GM12878 (cell line): ENCODE data around the gene FBXL17. TPM values are rescaled to one million over a fixed set of nuclear protein-coding genes. Genes with fewer than 3 reads are reported as not detected.

Experiments used
- ATAC-seq: fragments of 200-7000 bp; cut with Tn5 transposase; 3 replicates; pipeline ENCODE4 v1.9.1; 2020; ENCODE audit warnings: mild to moderate bottlenecking, moderate library complexity
- BruUV-seq: library from RNA; stranded (reverse); fragments of 400-500 nt; replicated peaks from 2 replicates; lab custom pipeline; 2021; lab: Mats Ljungman, UMichigan
- CTCF ChIA-PET: fragments of 300-600 bp; sonication (Branson Sonifier 250); formaldehyde crosslinking; extraction: SDS; loops from one replicate; lab custom pipeline; 2021; ENCODE audit warnings: inconsistent platforms; lab: Yijun Ruan, JAX
- POLR2A ChIA-PET: fragments of 350-600 bp; formaldehyde crosslinking; extraction: SDS; loops from one replicate; lab custom pipeline; 2021; ENCODE audit warnings: inconsistent platforms; lab: Charles Lee
- RAD21 ChIA-PET: fragments of 300-600 bp; sonication (Branson Sonifier 250); formaldehyde crosslinking; loops from one replicate; lab custom pipeline; 2023; ENCODE audit warnings: antibody characterized with exemption; ENCODE audit not compliant: unreplicated experiment; lab: Charles Lee
- SMC1A ChIA-PET: fragments of 300-600 bp; sonication (Branson Sonifier 250); formaldehyde crosslinking; loops from one replicate; lab custom pipeline; 2023; ENCODE audit not compliant: unreplicated experiment, uncharacterized antibody; lab: Charles Lee
- DNase-seq: peaks from one replicate; pipeline ENCODE4 v3.0.0-alpha.2; 2011; ENCODE audit warnings: low read depth, low spot score
- FAIRE-seq: peaks from 3 replicates; lab custom pipeline; 2011; peaks lifted over from hg19 to GRCh38; lab: Jason Lieb, UNC
- H2AFZ ChIP-seq: 2 replicates; pipeline ENCODE4 v1.6.0; 2011; ENCODE audit warnings: low read depth, low read length, control low read depth; ENCODE audit not compliant: control insufficient read depth
- H3K27ac ChIP-seq: 2 replicates; pipeline ENCODE4 v1.5.1; 2011; ENCODE audit warnings: control low read depth; ENCODE audit not compliant: control insufficient read depth, insufficient read depth
- H3K27me3 ChIP-seq, 2 experiments: replicated peaks in 1 of 2; 2 replicates each; pipeline versions ENCODE4 v1.6.0 to v1.6.1; 2011; ENCODE audit warnings: low read length in 1 of 2; ENCODE audit not compliant: control insufficient read depth in 2 of 2, insufficient read depth in 2 of 2
- H3K36me3 ChIP-seq, 2 experiments: 2 replicates each; pipeline ENCODE4 v1.5.1; 2011; ENCODE audit warnings: low read length in 1 of 2; ENCODE audit not compliant: control insufficient read depth in 2 of 2, insufficient read depth in 2 of 2
- H3K4me1 ChIP-seq: 2 replicates; pipeline ENCODE4 v1.6.1; 2011; ENCODE audit warnings: mild to moderate bottlenecking, low read length, moderate library complexity, mixed read lengths; ENCODE audit not compliant: control insufficient read depth, insufficient read depth
- H3K4me2 ChIP-seq: 2 replicates; pipeline ENCODE4 v1.6.0; 2011; ENCODE audit warnings: control low read depth; ENCODE audit not compliant: control insufficient read depth, insufficient read depth
- H3K4me3 ChIP-seq: fragments of 200-600 bp; sonication (generic); 2 replicates; pipeline ENCODE4 v1.5.1; 2016
- H3K79me2 ChIP-seq: 2 replicates; pipeline ENCODE4 v1.6.0; 2011; ENCODE audit warnings: low read length; ENCODE audit not compliant: control insufficient read depth, insufficient read depth
- H3K9ac ChIP-seq: 2 replicates; pipeline ENCODE4 v1.8.0; 2011; ENCODE audit warnings: low read length, control low read depth, mixed read lengths; ENCODE audit not compliant: control insufficient read depth, insufficient read depth
- H3K9me3 ChIP-seq: replicated peaks from 3 replicates; pipeline ENCODE4 v1.5.1; 2011; ENCODE audit warnings: mild to moderate bottlenecking, low read length; ENCODE audit not compliant: control insufficient read depth, insufficient read depth
- H4K20me1 ChIP-seq: 2 replicates; pipeline ENCODE4 v1.6.0; 2011; ENCODE audit not compliant: control insufficient read depth, insufficient read depth
- ASH2L ChIP-seq: fragments of 300-600, 200-600 bp; sonication (generic); IDR thresholded peaks from 2 replicates; pipeline ENCODE4 v1.6.1; 2017; ENCODE audit warnings: low read depth, mild to moderate bottlenecking, borderline replicate concordance
- BHLHE40 ChIP-seq, 2 experiments: fragments of 450-650 bp in 1 of 2; IDR thresholded peaks; 2 replicates each; pipeline ENCODE4 v1.6.1; 2011 to 2017; ENCODE audit warnings: low read depth in 2 of 2, borderline replicate concordance in 1 of 2, improper control_type of control experiment in 1 of 2, low read length in 1 of 2, mild to moderate bottlenecking in 1 of 2
- BRCA1 ChIP-seq: IDR thresholded peaks from 2 replicates; pipeline ENCODE4 v1.6.1; 2011; ENCODE audit warnings: low read depth, low read length, improper control_type of control experiment
- CEBPB ChIP-seq, 2 experiments: fragments of 150-350 bp in 1 of 2; IDR thresholded peaks; 2 replicates each; pipeline ENCODE4 v1.6.1; 2012 to 2014; ENCODE audit warnings: low read depth in 2 of 2, low read length in 2 of 2, borderline replicate concordance in 1 of 2, inconsistent platforms in 1 of 2
- EGR1 ChIP-seq, 2 experiments: IDR thresholded peaks; 1 replicate in 1 of 2; 2 replicates in 1 of 2; pipeline ENCODE4 v1.6.1; 2011 to 2012; ENCODE audit warnings: low read depth in 2 of 2, low read length in 2 of 2, borderline replicate concordance in 1 of 2, mild to moderate bottlenecking in 1 of 2, moderate library complexity in 1 of 2
- EP300 ChIP-seq, 2 experiments: fragments of 150-350 bp in 1 of 2; IDR thresholded peaks; 2 replicates each; pipeline ENCODE4 v1.6.1; 2011 to 2012; ENCODE audit warnings: low read depth in 2 of 2, low read length in 2 of 2, borderline replicate concordance in 1 of 2, improper control_type of control experiment in 1 of 2, inconsistent platforms in 1 of 2; ENCODE audit not compliant: control insufficient read depth in 1 of 2
- FOXK2 ChIP-seq: fragments of 450-650 bp; IDR thresholded peaks from 2 replicates; pipeline ENCODE4 v1.6.1; 2017; ENCODE audit warnings: mild to moderate bottlenecking, moderate library complexity
- HDGF ChIP-seq: fragments of 450-650 bp; IDR thresholded peaks from 2 replicates; pipeline ENCODE4 v1.6.1; 2016; ENCODE audit warnings: antibody characterized with exemption
- NR2C1 ChIP-seq: fragments of 450-650 bp; IDR thresholded peaks from 2 replicates; pipeline ENCODE4 v1.6.1; 2017; ENCODE audit warnings: antibody characterized with exemption, mild to moderate bottlenecking, moderate library complexity
- NR2F1 ChIP-seq: fragments of 450-650 bp; conservative IDR thresholded peaks from 2 replicates; pipeline ENCODE4 v1.6.1; 2017; ENCODE audit warnings: mild to moderate bottlenecking
- RUNX3 ChIP-seq: IDR thresholded peaks from 2 replicates; pipeline ENCODE4 v1.6.1; 2012; ENCODE audit warnings: low read length, inconsistent platforms
- SPI1 ChIP-seq: IDR thresholded peaks from 2 replicates; pipeline ENCODE4 v1.6.1; 2011; ENCODE audit warnings: low read depth, mild to moderate bottlenecking, low read length, moderate library complexity, borderline replicate concordance; ENCODE audit not compliant: insufficient read depth
- SREBF2 ChIP-seq: IDR thresholded peaks from 2 replicates; pipeline ENCODE4 v1.6.1; 2012; ENCODE audit warnings: mild to moderate bottlenecking, low read length
- ZNF384 ChIP-seq: IDR thresholded peaks from 2 replicates; pipeline ENCODE4 v1.6.1; 2012; ENCODE audit warnings: low read depth, mild to moderate bottlenecking, low read length, improper control_type of control experiment, borderline replicate concordance
- WGBS: methylation state at CpG from one replicate; pipeline ENCODE4 v1.1.6; 2016; ENCODE audit warnings: low lambda C conversion rate; ENCODE audit not compliant: insufficient replicate concordance, insufficient coverage; ENCODE audit errors: missing lambda C conversion rate; 5-methylcytosine and 5-hydroxymethylcytosine counted together
- in situ Hi-C: fragments of 300-500 bp; cut with MboI; formaldehyde crosslinking; loops from 9 replicates; pipeline ENCODE4 v1.14.3; 2018; ENCODE audit warnings: mixed read lengths
- intact Hi-C: fragments of 100-400 bp; cut with micrococcal nuclease; formaldehyde crosslinking; loops from one replicate; pipeline ENCODE4 v1.14.2; 2022; ENCODE audit not compliant: unreplicated experiment
- polyA plus RNA-seq, 11 experiments: library from polyadenylated mRNA; depleted of rRNA in 4 of 11; unstranded in 6 of 11; stranded (reverse) in 5 of 11; fragments of >200 nt; fragmentation: Nextera tagmentation in 4 of 11; fragmentation: Illumina TruSeq in 1 of 11; extraction: Ambion mirVana in 4 of 11; extraction: Trizol in 1 of 11; gene quantifications; 1 replicate in 1 of 11; 2 replicates in 10 of 11; pipeline versions ENCODE4 v1.2.1 to v1.2.3, GENCODE V29; 2011 to 2016; ENCODE audit warnings: inconsistent platforms in 2 of 11, missing spikeins in 2 of 11, low read depth in 1 of 11
- total RNA-seq, 4 experiments: library from RNA; depleted of rRNA in 3 of 4; stranded (reverse); fragments of >200 nt in 3 of 4; fragmentation: Illumina TruSeq in 1 of 4; extraction: Trizol in 1 of 4; gene quantifications; 2 replicates each; pipeline versions ENCODE4 v1.2.1 to v1.2.3, GENCODE V29; 2013 to 2021
- TF ChIP-seq, protein P1 (sequence below): fragments of 450-650 bp; IDR thresholded peaks from 2 replicates; pipeline ENCODE4 v1.6.1; 2017; ENCODE audit warnings: low read depth, mild to moderate bottlenecking, moderate library complexity
- TF ChIP-seq, protein P2 (sequence below): IDR thresholded peaks from 2 replicates; pipeline ENCODE4 v1.6.1; 2011; ENCODE audit warnings: low read depth, mild to moderate bottlenecking, low read length, moderate library complexity, borderline replicate concordance; ENCODE audit errors: extremely low read depth
- TF ChIP-seq, protein P3 (sequence below): fragments of 450-650 bp; IDR thresholded peaks from 2 replicates; pipeline ENCODE4 v1.6.1; 2017; ENCODE audit warnings: mild to moderate bottlenecking, moderate library complexity

Gene FBXL17
- total and polyA plus RNA-seq, 10 of the 15 experiments (the other 5 are each of a cell fraction or from before 2014, with no cell fraction given): 0.88 to 9.0 (median 4.4) TPM

DNA sequence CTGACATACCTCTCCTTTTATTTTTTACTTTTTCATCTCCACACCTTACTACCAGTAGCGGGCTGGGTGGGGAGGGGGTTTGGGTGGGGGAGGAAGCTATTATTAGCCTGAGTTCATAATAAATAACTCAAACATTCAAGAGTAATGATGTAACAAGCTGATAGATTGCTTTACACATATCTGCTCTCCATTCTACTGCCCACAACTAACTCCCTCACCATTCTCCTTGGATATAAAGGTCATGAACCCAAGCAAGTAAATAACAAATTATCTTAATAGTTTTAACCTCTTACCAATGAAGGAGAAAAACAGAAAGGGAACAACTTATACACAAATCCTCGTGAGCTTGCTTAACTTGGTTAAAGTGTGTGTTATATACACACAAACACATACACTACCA lies 15.4 kb downstream of the FBXL17 start:
- no peaks in the 10 kb centered on the region for H3K4me1 ChIP-seq
- ATAC-seq (no peak), FAIRE-seq (no peak), DNase-seq (no peak)
- no peak overlapping the region for H3K4me3 ChIP-seq
- in situ Hi-C loops: no loop called here
- H3K9me3 ChIP-seq: no peaks in the 10 kb centered on the region; the same call in 2 of the 3 replicates
- H3K36me3 ChIP-seq: no peaks in the 10 kb centered on the region
- RAD21 ChIA-PET: no interaction called here
- H3K79me2 ChIP-seq: no peaks in the 10 kb centered on the region
- BruUV-seq: no TSS peak
- H2AFZ ChIP-seq: no peak overlapping the region
- SMC1A ChIA-PET: interaction anchor here (1.2 kb wide), 1 partner anchor 16 kb away, joined by 3 read pairs; no protein-coding TSS in a partner anchor
- TF ChIP-seq FOXK2: no peak
- no peak for TF ChIP-seq CEBPB (IDR thresholded peaks at IDR 0.05; ENCODE audit: borderline replicate concordance in 1 of 2, low read depth in 2 of 2, low read length in 2 of 2)
- TF ChIP-seq ASH2L: no peak
- no peak for TF ChIP-seq RUNX3
- no peak for TF ChIP-seq ZNF384
- TF ChIP-seq BHLHE40 (IDR thresholded peaks at IDR 0.05; ENCODE audit: borderline replicate concordance in 1 of 2, low read depth in 2 of 2, low read length in 1 of 2): no peak
- TF ChIP-seq, protein P1, sequence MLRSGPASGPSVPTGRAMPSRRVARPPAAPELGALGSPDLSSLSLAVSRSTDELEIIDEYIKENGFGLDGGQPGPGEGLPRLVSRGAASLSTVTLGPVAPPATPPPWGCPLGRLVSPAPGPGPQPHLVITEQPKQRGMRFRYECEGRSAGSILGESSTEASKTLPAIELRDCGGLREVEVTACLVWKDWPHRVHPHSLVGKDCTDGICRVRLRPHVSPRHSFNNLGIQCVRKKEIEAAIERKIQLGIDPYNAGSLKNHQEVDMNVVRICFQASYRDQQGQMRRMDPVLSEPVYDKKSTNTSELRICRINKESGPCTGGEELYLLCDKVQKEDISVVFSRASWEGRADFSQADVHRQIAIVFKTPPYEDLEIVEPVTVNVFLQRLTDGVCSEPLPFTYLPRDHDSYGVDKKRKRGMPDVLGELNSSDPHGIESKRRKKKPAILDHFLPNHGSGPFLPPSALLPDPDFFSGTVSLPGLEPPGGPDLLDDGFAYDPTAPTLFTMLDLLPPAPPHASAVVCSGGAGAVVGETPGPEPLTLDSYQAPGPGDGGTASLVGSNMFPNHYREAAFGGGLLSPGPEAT: no peak
- TF ChIP-seq SREBF2: no peak
- no peak for TF ChIP-seq HDGF
- TF ChIP-seq NR2F1: no peak
- no peak for TF ChIP-seq EP300 (IDR thresholded peaks at IDR 0.05; ENCODE audit: borderline replicate concordance in 1 of 2, control insufficient read depth in 1 of 2, low read depth in 2 of 2, low read length in 2 of 2)
- TF ChIP-seq EGR1 (IDR thresholded peaks at IDR 0.05; ENCODE audit: borderline replicate concordance in 1 of 2, low read depth in 2 of 2, low read length in 2 of 2): no peak
- TF ChIP-seq, protein P2, sequence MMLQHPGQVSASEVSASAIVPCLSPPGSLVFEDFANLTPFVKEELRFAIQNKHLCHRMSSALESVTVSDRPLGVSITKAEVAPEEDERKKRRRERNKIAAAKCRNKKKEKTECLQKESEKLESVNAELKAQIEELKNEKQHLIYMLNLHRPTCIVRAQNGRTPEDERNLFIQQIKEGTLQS: no peak
- no peak for TF ChIP-seq SPI1
- no peak for TF ChIP-seq NR2C1
- TF ChIP-seq, protein P3, sequence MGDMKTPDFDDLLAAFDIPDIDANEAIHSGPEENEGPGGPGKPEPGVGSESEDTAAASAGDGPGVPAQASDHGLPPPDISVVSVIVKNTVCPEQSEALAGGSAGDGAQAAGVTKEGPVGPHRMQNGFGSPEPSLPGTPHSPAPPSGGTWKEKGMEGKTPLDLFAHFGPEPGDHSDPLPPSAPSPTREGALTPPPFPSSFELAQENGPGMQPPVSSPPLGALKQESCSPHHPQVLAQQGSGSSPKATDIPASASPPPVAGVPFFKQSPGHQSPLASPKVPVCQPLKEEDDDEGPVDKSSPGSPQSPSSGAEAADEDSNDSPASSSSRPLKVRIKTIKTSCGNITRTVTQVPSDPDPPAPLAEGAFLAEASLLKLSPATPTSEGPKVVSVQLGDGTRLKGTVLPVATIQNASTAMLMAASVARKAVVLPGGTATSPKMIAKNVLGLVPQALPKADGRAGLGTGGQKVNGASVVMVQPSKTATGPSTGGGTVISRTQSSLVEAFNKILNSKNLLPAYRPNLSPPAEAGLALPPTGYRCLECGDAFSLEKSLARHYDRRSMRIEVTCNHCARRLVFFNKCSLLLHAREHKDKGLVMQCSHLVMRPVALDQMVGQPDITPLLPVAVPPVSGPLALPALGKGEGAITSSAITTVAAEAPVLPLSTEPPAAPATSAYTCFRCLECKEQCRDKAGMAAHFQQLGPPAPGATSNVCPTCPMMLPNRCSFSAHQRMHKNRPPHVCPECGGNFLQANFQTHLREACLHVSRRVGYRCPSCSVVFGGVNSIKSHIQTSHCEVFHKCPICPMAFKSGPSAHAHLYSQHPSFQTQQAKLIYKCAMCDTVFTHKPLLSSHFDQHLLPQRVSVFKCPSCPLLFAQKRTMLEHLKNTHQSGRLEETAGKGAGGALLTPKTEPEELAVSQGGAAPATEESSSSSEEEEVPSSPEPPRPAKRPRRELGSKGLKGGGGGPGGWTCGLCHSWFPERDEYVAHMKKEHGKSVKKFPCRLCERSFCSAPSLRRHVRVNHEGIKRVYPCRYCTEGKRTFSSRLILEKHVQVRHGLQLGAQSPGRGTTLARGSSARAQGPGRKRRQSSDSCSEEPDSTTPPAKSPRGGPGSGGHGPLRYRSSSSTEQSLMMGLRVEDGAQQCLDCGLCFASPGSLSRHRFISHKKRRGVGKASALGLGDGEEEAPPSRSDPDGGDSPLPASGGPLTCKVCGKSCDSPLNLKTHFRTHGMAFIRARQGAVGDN: no peak
- TF ChIP-seq BRCA1: no peak
- POLR2A ChIA-PET: no interaction called here
- CTCF ChIA-PET: interaction anchor here (0.5 to 0.8 kb wide), 2 partner anchors 13 to 136 kb away, joined by 3 read pairs; no protein-coding TSS in a partner anchor
- no peak overlapping the region for H3K9ac ChIP-seq
- H3K27ac ChIP-seq: no peak overlapping the region
- no peak overlapping the region for H3K4me2 ChIP-seq
- H4K20me1 ChIP-seq: no peaks in the 10 kb centered on the region
- intact Hi-C loops: no loop called here
- no peaks in the 10 kb centered on the region for H3K27me3 ChIP-seq
- WGBS: 98% methylated on average over 2 of the region's 2 CpGs
